A549 (cell line): ENCODE results near the gene POLK. TPM values are rescaled to one million over a fixed set of nuclear protein-coding genes. Genes with fewer than 3 reads are reported as not detected.
"Not testable (repeated sequence)": the region's sequence is repeated elsewhere in the genome, so short reads cannot be mapped to it uniquely, and the experiment has no call there.

Experiments used
- ATAC-seq, 2 experiments: fragments of 200-7000 bp in 1 of 2; fragments of >200 bp in 1 of 2; cut with Nextera tagmentation in 1 of 2; cut with Tn5 transposase in 1 of 2; 3 replicates each; pipeline versions ENCODE4 v1.8.0 to v1.9.1; 2018 to 2020; ENCODE audit warnings: mild to moderate bottlenecking in 1 of 2, moderate library complexity in 1 of 2
- CTCF ChIA-PET: fragments of 300-600 bp; sonication (Branson Sonifier 250); formaldehyde crosslinking; extraction: SDS; loops from one replicate; lab custom pipeline; 2021; ENCODE audit warnings: antibody characterized with exemption, inconsistent platforms; lab: Yijun Ruan, JAX
- POLR2A ChIA-PET: fragments of 350-600 bp; formaldehyde crosslinking; extraction: SDS; loops from one replicate; lab custom pipeline; 2021; ENCODE audit warnings: antibody characterized with exemption, inconsistent platforms; lab: Yijun Ruan, JAX
- DNase-seq, 2 experiments: peaks; one replicate each; pipeline versions ENCODE4 v3.0.0 to v3.0.0-alpha.2; 2011 to 2016; ENCODE audit warnings: low read depth in 1 of 2, low spot score in 1 of 2
- FAIRE-seq: peaks from 2 replicates; lab custom pipeline; 2011; peaks lifted over from hg19 to GRCh38; lab: Jason Lieb, UNC
- H3K27ac ChIP-seq, 2 experiments: fragments of >200 bp; sonication (Bioruptor Twin); formaldehyde crosslinking; 3 replicates each; pipeline ENCODE4 v1.5.1; 2016 to 2017
- H3K4me1 ChIP-seq: fragments of >200 bp; sonication (Bioruptor Twin); formaldehyde crosslinking; 3 replicates; pipeline ENCODE4 v1.6.1; 2016
- H3K4me2 ChIP-seq: fragments of >200 bp; sonication (Bioruptor Twin); formaldehyde crosslinking; 3 replicates; pipeline ENCODE4 v1.6.1; 2016
- H3K4me3 ChIP-seq: fragments of >200 bp; sonication (Bioruptor Twin); formaldehyde crosslinking; 3 replicates; pipeline ENCODE4 v1.5.1; 2016
- H3K9me3 ChIP-seq: fragments of >200 bp; sonication (Bioruptor Twin); formaldehyde crosslinking; 3 replicates; pipeline ENCODE4 v1.6.1; 2016
- EHF ChIP-seq: fragments of 250-450 bp; sonication (Bioruptor Pico); IDR thresholded peaks from 2 replicates; pipeline ENCODE4 v1.5.0; 2020; ENCODE audit warnings: mild to moderate bottlenecking
- EP300 ChIP-seq, 2 experiments: fragments of >200 bp; sonication (Bioruptor Twin); formaldehyde crosslinking; IDR thresholded peaks; 2 replicates in 1 of 2; 3 replicates in 1 of 2; pipeline ENCODE4 v1.6.1; 2016 to 2017
- FOSB ChIP-seq: fragments of 250-450 bp; sonication (Bioruptor Pico); IDR thresholded peaks from 2 replicates; pipeline ENCODE4 v1.5.0; 2020; ENCODE audit warnings: mild to moderate bottlenecking, moderate library complexity
- FOXS1 ChIP-seq: fragments of 250-450 bp; sonication (Bioruptor Pico); IDR thresholded peaks from 2 replicates; pipeline ENCODE4 v1.5.0; 2020; ENCODE audit warnings: mild to moderate bottlenecking, moderate library complexity
- HES2 ChIP-seq: fragments of >200 bp; sonication (Bioruptor Twin); formaldehyde crosslinking; IDR thresholded peaks from 2 replicates; pipeline ENCODE4 v1.6.1; 2016
- JUN ChIP-seq, 2 experiments: fragments of >200 bp; sonication (Bioruptor Twin); formaldehyde crosslinking; IDR thresholded peaks; 2 replicates in 1 of 2; 3 replicates in 1 of 2; pipeline ENCODE4 v1.6.1; 2016 to 2017
- KDM1A ChIP-seq: fragments of 200-600 bp; sonication (generic); IDR thresholded peaks from 2 replicates; pipeline ENCODE4 v1.6.1; 2016; ENCODE audit warnings: low read depth, mild to moderate bottlenecking
- KDM5A ChIP-seq: fragments of 200-600 bp; sonication (generic); IDR thresholded peaks from 2 replicates; pipeline ENCODE4 v1.6.1; 2016; ENCODE audit warnings: antibody characterized with exemption, mild to moderate bottlenecking
- MYC ChIP-seq: IDR thresholded peaks from 2 replicates; pipeline ENCODE4 v1.6.1; 2012; ENCODE audit warnings: mild to moderate bottlenecking, inconsistent platforms, low read length, improper control_type of control experiment, borderline replicate concordance
- NPAS2 ChIP-seq: fragments of 250-450 bp; sonication (Bioruptor Pico); IDR thresholded peaks from 2 replicates; pipeline ENCODE4 v1.8.0; 2022; ENCODE audit warnings: mild to moderate bottlenecking, moderate library complexity, borderline replicate concordance
- PHF8 ChIP-seq: fragments of 200-600 bp; sonication (generic); IDR thresholded peaks from 2 replicates; pipeline ENCODE4 v1.6.1; 2016; ENCODE audit warnings: low read depth, mild to moderate bottlenecking, antibody characterized with exemption, moderate library complexity, borderline replicate concordance
- RARB ChIP-seq: fragments of 250-450 bp; sonication (Bioruptor Pico); IDR thresholded peaks from 2 replicates; pipeline ENCODE4 v1.8.0; 2021; ENCODE audit warnings: mild to moderate bottlenecking, moderate library complexity
- REST ChIP-seq: fragments of 200-600 bp; sonication (generic); IDR thresholded peaks from 2 replicates; pipeline ENCODE4 v1.6.1; 2016; ENCODE audit warnings: antibody characterized with exemption, mild to moderate bottlenecking, moderate library complexity
- RNF2 ChIP-seq: fragments of 200-600 bp; sonication (generic); IDR thresholded peaks from 2 replicates; pipeline ENCODE4 v1.6.1; 2016; ENCODE audit warnings: low read depth, mild to moderate bottlenecking, antibody characterized with exemption, moderate library complexity, borderline replicate concordance
- SMC3 ChIP-seq: fragments of >200 bp; sonication (Bioruptor Twin); formaldehyde crosslinking; IDR thresholded peaks from 3 replicates; pipeline ENCODE4 v1.6.1; 2018; ENCODE audit warnings: inconsistent platforms
- USF2 ChIP-seq: fragments of 450-650 bp; IDR thresholded peaks from 2 replicates; pipeline ENCODE4 v1.6.1; 2014; ENCODE audit warnings: antibody characterized with exemption
- WGBS: methylation state at CpG from one replicate; pipeline ENCODE4 v1.1.6; 2017; ENCODE audit errors: missing lambda C conversion rate; 5-methylcytosine and 5-hydroxymethylcytosine counted together
- polyA plus RNA-seq, 4 experiments: library from polyadenylated mRNA; depleted of rRNA in 3 of 4; stranded (reverse); fragments of >200 nt; fragmentation: RNase III in 1 of 4; extraction: RNeasy Plus Mini Kit Qiagen cat#74134 plus additional on column Dnase treatment in 1 of 4; gene quantifications; 2 replicates in 3 of 4; 3 replicates in 1 of 4; pipeline ENCODE4 v1.2.3, GENCODE V29; 2011 to 2017

POLK gene
- polyA plus RNA-seq, 2 of the 4 experiments (the other 2 are of a cell fraction) = 10.9 to 39.8 TPM

GRCh38 chr5:75568202-75568601 lies 56.5 kb downstream of the POLK start (continued):
- TF ChIP-seq REST (no peak), PHF8 (no peak), EP300 (IDR thresholded peaks at IDR 0.05) (no peak), EHF (CRISPR knock-in tag) (no peak), KDM5A (no peak), SMC3 (no peak), RARB (CRISPR knock-in tag) (no peak), USF2 (no peak)

GRCh38 chr5:75571547-75571946 lies 59.9 kb downstream of the POLK start:
- H3K27ac ChIP-seq = no peak overlapping the region
- no peak overlapping the region for H3K4me3 ChIP-seq
- FAIRE-seq = peak; percentile 39
- H3K4me1 ChIP-seq = peaks cover 37% of the 10 kb centered on the region
- ATAC-seq = no peak
- CTCF ChIA-PET = interaction anchor here (0.6 kb wide), 1 partner anchor 191 kb away, joined by 3 read pairs; no protein-coding TSS in a partner anchor
- no peak overlapping the region for H3K4me2 ChIP-seq
- no peak for TF ChIP-seq RNF2
- TF ChIP-seq NPAS2 = no peak
- TF ChIP-seq FOXS1 = no peak
- no peak for TF ChIP-seq KDM1A
- TF ChIP-seq HES2 = no peak
- no peak for TF ChIP-seq EP300 (IDR thresholded peaks at IDR 0.05)
- TF ChIP-seq, all 56 proteins: peak for 0
- DNase-seq = no peak
- 86% methylated on average over 2 of the region's 2 CpGs for WGBS
- POLR2A ChIA-PET = no interaction called here
- H3K9me3 ChIP-seq = no peaks in the 10 kb centered on the region

GRCh38 chr5:75574791-75575190 lies 63.1 kb downstream of the POLK start:
- CTCF ChIA-PET = interaction anchor here (1.0 kb wide), 1 partner anchor 9 kb away, joined by 4 read pairs; no protein-coding TSS in a partner anchor
- TF ChIP-seq FOSB (CRISPR knock-in tag) (no peak), JUN (IDR thresholded peaks at IDR 0.05) (no peak), MYC (no peak)
- ATAC-seq (no peak), FAIRE-seq (no peak), DNase-seq (no peak)
- 78% methylated on average over 3 of the region's 3 CpGs for WGBS
- Histone ChIP-seq H3K27ac (no peak overlapping the region), H3K4me2 (no peak overlapping the region), H3K4me3 (no peak overlapping the region), H3K9me3 (no peaks in the 10 kb centered on the region), H3K4me1 (peaks cover 13% of the 10 kb centered on the region; the same call in 1 of the 3 replicates)
- POLR2A ChIA-PET = interaction anchor here (0.5 kb wide), 1 partner anchor 45 kb away, joined by 6 read pairs; no protein-coding TSS in a partner anchor

- CTCF ChIA-PET, ATAC-seq, H3K27ac ChIP-seq, POLR2A ChIA-PET, H3K9me3 ChIP-seq, DNase-seq, H3K4me3 ChIP-seq, FAIRE-seq, H3K4me2 ChIP-seq: not testable (repeated sequence)
- WGBS = 93% methylated on average over 8 of the region's 8 CpGs
- peaks cover 13% of the 10 kb centered on the region; the same call in 1 of the 3 replicates for H3K4me1 ChIP-seq
Observed at GRCh38 chr5:75578280-75578679, 66.6 kb downstream of the POLK start.
